WTC11 (cell line): ENCODE data around the gene AGBL5. TPM values are rescaled to one million over a fixed set of nuclear protein-coding genes. Genes with fewer than 3 reads are reported as not detected.

Experiments used
- ATAC-seq: fragments of 200-7000 bp; cut with Tn5 transposase; 2 replicates; pipeline ENCODE4 v1.10.0; 2021; ENCODE audit warnings: mild to moderate bottlenecking, moderate library complexity
- CTCF ChIA-PET: fragments of 300-600 bp; sonication (Branson Sonifier 250); formaldehyde crosslinking; loops from one replicate; lab custom pipeline; 2021; ENCODE audit warnings: antibody characterized with exemption; lab: Charles Lee
- POLR2A ChIA-PET: fragments of 350-600 bp; sonication (Branson Sonifier 250); formaldehyde crosslinking; loops from one replicate; lab custom pipeline; 2021; ENCODE audit warnings: antibody characterized with exemption; lab: Charles Lee
- DNase-seq: peaks from one replicate; pipeline ENCODE4 v3.0.0; 2021; ENCODE audit warnings: low spot score
- H3K27ac Mint-ChIP-seq: 2 replicates; pipeline ENCODE4 v1.8.0; 2021; ENCODE audit warnings: mixed read lengths
- H3K27me3 Mint-ChIP-seq: 2 replicates; pipeline ENCODE4 v1.8.0; 2021; ENCODE audit warnings: low read depth, mild to moderate bottlenecking, moderate library complexity, mixed read lengths
- H3K36me3 Mint-ChIP-seq: 2 replicates; pipeline ENCODE4 v1.8.0; 2021; ENCODE audit warnings: mixed read lengths
- H3K4me1 Mint-ChIP-seq: 2 replicates; pipeline ENCODE4 v1.8.0; 2022; ENCODE audit warnings: mixed read lengths
- H3K4me3 Mint-ChIP-seq: 2 replicates; pipeline ENCODE4 v1.8.0; 2021; ENCODE audit warnings: mild to moderate bottlenecking, moderate library complexity, mixed read lengths
- H3K9me3 Mint-ChIP-seq: 2 replicates; pipeline ENCODE4 v1.8.0; 2021; ENCODE audit warnings: mixed read lengths
- ATF1 ChIP-seq: sonication (generic); formaldehyde crosslinking; IDR thresholded peaks from 2 replicates; pipeline ENCODE4 v1.8.1; 2023; ENCODE audit warnings: mild to moderate bottlenecking, moderate library complexity, missing genetic modification reagents
- CBFB ChIP-seq: sonication (generic); formaldehyde crosslinking; IDR thresholded peaks from 2 replicates; pipeline ENCODE4 v1.8.1; 2022; ENCODE audit warnings: mild to moderate bottlenecking, low read depth, missing genetic modification reagents
- CDX4 ChIP-seq: fragments of 250-450 bp; sonication (Bioruptor Pico); IDR thresholded peaks from 2 replicates; pipeline ENCODE4 v1.9.0; 2021; ENCODE audit warnings: moderate library complexity, mild to moderate bottlenecking, inconsistent platforms, borderline replicate concordance
- CREM ChIP-seq: sonication (generic); formaldehyde crosslinking; IDR thresholded peaks from 2 replicates; pipeline ENCODE4 v1.8.1; 2022; ENCODE audit warnings: mild to moderate bottlenecking, missing genetic modification reagents, moderate library complexity
- ELF4 ChIP-seq: sonication (generic); formaldehyde crosslinking; IDR thresholded peaks from 2 replicates; pipeline ENCODE4 v1.8.1; 2022; ENCODE audit warnings: low read depth, mild to moderate bottlenecking, moderate library complexity, missing genetic modification reagents
- GABPB1 ChIP-seq: sonication (generic); formaldehyde crosslinking; IDR thresholded peaks from 2 replicates; pipeline ENCODE4 v1.8.1; 2023; ENCODE audit warnings: mild to moderate bottlenecking, missing genetic modification reagents
- HMGXB4 ChIP-seq: sonication (generic); formaldehyde crosslinking; IDR thresholded peaks from 2 replicates; pipeline ENCODE4 v1.8.1; 2023; ENCODE audit warnings: mild to moderate bottlenecking, moderate library complexity, missing genetic modification reagents
- IRF2 ChIP-seq: sonication (generic); formaldehyde crosslinking; IDR thresholded peaks from 2 replicates; pipeline ENCODE4 v1.8.0; 2022; ENCODE audit warnings: low read depth, missing genetic modification reagents, borderline replicate concordance
- JUN ChIP-seq: sonication (generic); formaldehyde crosslinking; IDR thresholded peaks from 2 replicates; pipeline ENCODE4 v1.8.0; 2023; ENCODE audit warnings: mild to moderate bottlenecking, missing genetic modification reagents
- NR2C2 ChIP-seq: sonication (generic); formaldehyde crosslinking; IDR thresholded peaks from 2 replicates; pipeline ENCODE4 v1.8.0; 2022; ENCODE audit warnings: mild to moderate bottlenecking, missing genetic modification reagents
- RELA ChIP-seq: sonication (generic); formaldehyde crosslinking; IDR thresholded peaks from 2 replicates; pipeline ENCODE4 v1.8.1; 2022; ENCODE audit warnings: missing genetic modification reagents, mild to moderate bottlenecking, borderline replicate concordance
- RORB ChIP-seq: fragments of 250-450 bp; sonication (Bioruptor Pico); IDR thresholded peaks from 2 replicates; pipeline ENCODE4 v1.9.0; 2021; ENCODE audit warnings: mild to moderate bottlenecking
- ZBTB21 ChIP-seq: sonication (generic); formaldehyde crosslinking; IDR thresholded peaks from 2 replicates; pipeline ENCODE4 v1.8.1; 2023; ENCODE audit warnings: mild to moderate bottlenecking, missing genetic modification reagents, borderline replicate concordance
- ZNF121 ChIP-seq: sonication (generic); formaldehyde crosslinking; IDR thresholded peaks from 2 replicates; pipeline ENCODE4 v1.8.0; 2023; ENCODE audit warnings: missing genetic modification reagents
- ZNF317 ChIP-seq: sonication (generic); formaldehyde crosslinking; IDR thresholded peaks from 2 replicates; pipeline ENCODE4 v1.8.1; 2023; ENCODE audit warnings: low read depth, mild to moderate bottlenecking, moderate library complexity, missing genetic modification reagents, borderline replicate concordance
- ZNF396 ChIP-seq: fragments of 250-450 bp; sonication (Bioruptor Pico); IDR thresholded peaks from 2 replicates; pipeline ENCODE4 v1.8.0; 2021; ENCODE audit warnings: mild to moderate bottlenecking, moderate library complexity, borderline replicate concordance
- ZNF416 ChIP-seq: fragments of 250-450 bp; sonication (Bioruptor Pico); IDR thresholded peaks from 2 replicates; pipeline ENCODE4 v1.9.0; 2021; ENCODE audit warnings: mild to moderate bottlenecking, inconsistent platforms
- total RNA-seq: library from RNA; stranded (reverse); gene quantifications from 3 replicates; pipeline ENCODE4 v1.2.3, GENCODE V29; 2021
- TF ChIP-seq, protein P1 (sequence below): fragments of 250-450 bp; sonication (Bioruptor Pico); IDR thresholded peaks from 2 replicates; pipeline ENCODE4 v1.9.0; 2021; ENCODE audit warnings: mild to moderate bottlenecking, borderline replicate concordance
- TF ChIP-seq, protein P2 (sequence below): sonication (generic); formaldehyde crosslinking; IDR thresholded peaks from 2 replicates; pipeline ENCODE4 v1.8.1; 2022; ENCODE audit warnings: low read depth, mild to moderate bottlenecking, moderate library complexity, missing genetic modification reagents, borderline replicate concordance
- TF ChIP-seq, protein P3 (sequence below): sonication (generic); formaldehyde crosslinking; IDR thresholded peaks from 2 replicates; pipeline ENCODE4 v1.8.1; 2022; ENCODE audit warnings: mild to moderate bottlenecking, moderate library complexity, missing genetic modification reagents
- TF ChIP-seq, protein P4 (sequence below): sonication (generic); formaldehyde crosslinking; conservative IDR thresholded peaks from 2 replicates; pipeline ENCODE4 v1.8.1; 2023; ENCODE audit warnings: mild to moderate bottlenecking, low read depth, missing genetic modification reagents, moderate library complexity

AGBL5 gene
- total RNA-seq, 1 experiment from 2014 or later: 43.0 TPM

DNA sequence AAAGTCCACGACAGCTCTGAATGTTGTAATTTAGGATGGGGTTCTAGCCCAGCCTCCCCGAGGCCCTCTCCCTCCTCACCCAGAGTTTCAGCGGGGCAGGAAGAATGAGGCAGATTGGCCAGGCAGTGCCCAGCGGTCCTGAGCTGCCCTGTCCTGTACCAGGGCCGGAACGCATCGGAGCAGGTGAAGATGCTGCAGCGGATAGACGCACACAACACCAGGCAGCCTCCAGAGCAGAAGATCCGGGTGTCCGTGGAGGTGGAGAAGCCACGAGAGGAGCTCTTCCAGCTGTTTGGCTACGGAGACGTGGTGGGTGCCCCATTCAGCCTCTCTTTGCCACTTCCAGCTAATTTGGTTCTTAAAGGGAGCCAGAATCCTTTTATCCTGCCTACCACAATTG lies 45.9 kb downstream of the AGBL5 start (continued):
- TF ChIP-seq, protein P1, sequence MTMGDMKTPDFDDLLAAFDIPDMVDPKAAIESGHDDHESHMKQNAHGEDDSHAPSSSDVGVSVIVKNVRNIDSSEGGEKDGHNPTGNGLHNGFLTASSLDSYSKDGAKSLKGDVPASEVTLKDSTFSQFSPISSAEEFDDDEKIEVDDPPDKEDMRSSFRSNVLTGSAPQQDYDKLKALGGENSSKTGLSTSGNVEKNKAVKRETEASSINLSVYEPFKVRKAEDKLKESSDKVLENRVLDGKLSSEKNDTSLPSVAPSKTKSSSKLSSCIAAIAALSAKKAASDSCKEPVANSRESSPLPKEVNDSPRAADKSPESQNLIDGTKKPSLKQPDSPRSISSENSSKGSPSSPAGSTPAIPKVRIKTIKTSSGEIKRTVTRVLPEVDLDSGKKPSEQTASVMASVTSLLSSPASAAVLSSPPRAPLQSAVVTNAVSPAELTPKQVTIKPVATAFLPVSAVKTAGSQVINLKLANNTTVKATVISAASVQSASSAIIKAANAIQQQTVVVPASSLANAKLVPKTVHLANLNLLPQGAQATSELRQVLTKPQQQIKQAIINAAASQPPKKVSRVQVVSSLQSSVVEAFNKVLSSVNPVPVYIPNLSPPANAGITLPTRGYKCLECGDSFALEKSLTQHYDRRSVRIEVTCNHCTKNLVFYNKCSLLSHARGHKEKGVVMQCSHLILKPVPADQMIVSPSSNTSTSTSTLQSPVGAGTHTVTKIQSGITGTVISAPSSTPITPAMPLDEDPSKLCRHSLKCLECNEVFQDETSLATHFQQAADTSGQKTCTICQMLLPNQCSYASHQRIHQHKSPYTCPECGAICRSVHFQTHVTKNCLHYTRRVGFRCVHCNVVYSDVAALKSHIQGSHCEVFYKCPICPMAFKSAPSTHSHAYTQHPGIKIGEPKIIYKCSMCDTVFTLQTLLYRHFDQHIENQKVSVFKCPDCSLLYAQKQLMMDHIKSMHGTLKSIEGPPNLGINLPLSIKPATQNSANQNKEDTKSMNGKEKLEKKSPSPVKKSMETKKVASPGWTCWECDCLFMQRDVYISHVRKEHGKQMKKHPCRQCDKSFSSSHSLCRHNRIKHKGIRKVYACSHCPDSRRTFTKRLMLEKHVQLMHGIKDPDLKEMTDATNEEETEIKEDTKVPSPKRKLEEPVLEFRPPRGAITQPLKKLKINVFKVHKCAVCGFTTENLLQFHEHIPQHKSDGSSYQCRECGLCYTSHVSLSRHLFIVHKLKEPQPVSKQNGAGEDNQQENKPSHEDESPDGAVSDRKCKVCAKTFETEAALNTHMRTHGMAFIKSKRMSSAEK (CRISPR knock-in tag): no peak
- TF ChIP-seq, protein P2, sequence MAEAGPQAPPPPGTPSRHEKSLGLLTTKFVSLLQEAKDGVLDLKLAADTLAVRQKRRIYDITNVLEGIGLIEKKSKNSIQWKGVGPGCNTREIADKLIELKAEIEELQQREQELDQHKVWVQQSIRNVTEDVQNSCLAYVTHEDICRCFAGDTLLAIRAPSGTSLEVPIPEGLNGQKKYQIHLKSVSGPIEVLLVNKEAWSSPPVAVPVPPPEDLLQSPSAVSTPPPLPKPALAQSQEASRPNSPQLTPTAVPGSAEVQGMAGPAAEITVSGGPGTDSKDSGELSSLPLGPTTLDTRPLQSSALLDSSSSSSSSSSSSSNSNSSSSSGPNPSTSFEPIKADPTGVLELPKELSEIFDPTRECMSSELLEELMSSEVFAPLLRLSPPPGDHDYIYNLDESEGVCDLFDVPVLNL: no peak
- TF ChIP-seq GABPB1 (CRISPR knock-in tag): no peak
- no peak for TF ChIP-seq ATF1 (CRISPR knock-in tag)

GRCh38 chr2:27099334-27099955 lies 48.0 kb downstream of the AGBL5 start:
- H3K4me3 Mint-ChIP-seq: no peak overlapping the region
- peaks cover 6% of the 10 kb centered on the region for H3K4me1 Mint-ChIP-seq
- POLR2A ChIA-PET: no interaction called here
- ATAC-seq: no peak
- DNase-seq: no peak
- CTCF ChIA-PET: interaction anchor here (0.9 to 3.9 kb wide), 8 partner anchors 12 to 203 kb away, joined by 3 to 39 read pairs (median 12); partner anchors contain the start of genes ABHD1, KHK, PREB and TRIM54
- no peak overlapping the region for H3K27ac Mint-ChIP-seq
- no peaks in the 10 kb centered on the region for H3K27me3 Mint-ChIP-seq
- no peaks in the 10 kb centered on the region for H3K9me3 Mint-ChIP-seq
- H3K36me3 Mint-ChIP-seq: no peaks in the 10 kb centered on the region
- no peak for TF ChIP-seq JUN (CRISPR knock-in tag)
- no peak for TF ChIP-seq RORB
- no peak for TF ChIP-seq ZNF396
- no peak for TF ChIP-seq CBFB (CRISPR knock-in tag)
- TF ChIP-seq ZNF317: no peak
- no peak for TF ChIP-seq IRF2 (CRISPR knock-in tag)
- TF ChIP-seq HMGXB4 (CRISPR knock-in tag): no peak

DNA sequence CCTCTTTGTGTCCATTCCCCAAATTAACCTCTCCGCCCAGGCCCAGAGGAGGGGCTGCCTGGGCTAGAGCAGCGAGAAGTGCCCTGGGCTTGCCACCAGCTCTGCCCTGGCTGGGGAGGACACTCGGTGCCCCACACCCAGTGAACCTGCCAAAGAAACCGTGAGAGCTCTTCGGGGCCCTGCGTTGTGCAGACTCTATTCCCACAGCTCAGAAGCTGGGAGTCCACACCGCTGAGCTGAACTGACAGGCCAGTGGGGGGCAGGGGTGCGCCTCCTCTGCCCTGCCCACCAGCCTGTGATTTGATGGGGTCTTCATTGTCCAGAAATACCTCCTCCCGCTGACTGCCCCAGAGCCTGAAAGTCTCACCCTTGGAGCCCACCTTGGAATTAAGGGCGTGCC lies 48.6 kb downstream of the AGBL5 start:
- Mint-ChIP-seq H3K4me1 (peaks cover 6% of the 10 kb centered on the region), H3K27me3 (0 out of 2 replicates have a peak, but pooled peaks cover 2% of the 10 kb centered on the region), H3K4me3 (no peak overlapping the region), H3K9me3 (no peaks in the 10 kb centered on the region), H3K36me3 (no peaks in the 10 kb centered on the region), H3K27ac (no peak overlapping the region)
- TF ChIP-seq, protein P3, sequence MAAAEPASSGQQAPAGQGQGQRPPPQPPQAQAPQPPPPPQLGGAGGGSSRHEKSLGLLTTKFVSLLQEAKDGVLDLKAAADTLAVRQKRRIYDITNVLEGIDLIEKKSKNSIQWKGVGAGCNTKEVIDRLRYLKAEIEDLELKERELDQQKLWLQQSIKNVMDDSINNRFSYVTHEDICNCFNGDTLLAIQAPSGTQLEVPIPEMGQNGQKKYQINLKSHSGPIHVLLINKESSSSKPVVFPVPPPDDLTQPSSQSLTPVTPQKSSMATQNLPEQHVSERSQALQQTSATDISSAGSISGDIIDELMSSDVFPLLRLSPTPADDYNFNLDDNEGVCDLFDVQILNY (CRISPR knock-in tag): no peak
- TF ChIP-seq NR2C2 (CRISPR knock-in tag): no peak
- TF ChIP-seq ZNF317: no peak
- TF ChIP-seq ZNF121: no peak
- TF ChIP-seq CREM (CRISPR knock-in tag): no peak
- no peak for TF ChIP-seq CDX4 (CRISPR knock-in tag)
- TF ChIP-seq, protein P4, sequence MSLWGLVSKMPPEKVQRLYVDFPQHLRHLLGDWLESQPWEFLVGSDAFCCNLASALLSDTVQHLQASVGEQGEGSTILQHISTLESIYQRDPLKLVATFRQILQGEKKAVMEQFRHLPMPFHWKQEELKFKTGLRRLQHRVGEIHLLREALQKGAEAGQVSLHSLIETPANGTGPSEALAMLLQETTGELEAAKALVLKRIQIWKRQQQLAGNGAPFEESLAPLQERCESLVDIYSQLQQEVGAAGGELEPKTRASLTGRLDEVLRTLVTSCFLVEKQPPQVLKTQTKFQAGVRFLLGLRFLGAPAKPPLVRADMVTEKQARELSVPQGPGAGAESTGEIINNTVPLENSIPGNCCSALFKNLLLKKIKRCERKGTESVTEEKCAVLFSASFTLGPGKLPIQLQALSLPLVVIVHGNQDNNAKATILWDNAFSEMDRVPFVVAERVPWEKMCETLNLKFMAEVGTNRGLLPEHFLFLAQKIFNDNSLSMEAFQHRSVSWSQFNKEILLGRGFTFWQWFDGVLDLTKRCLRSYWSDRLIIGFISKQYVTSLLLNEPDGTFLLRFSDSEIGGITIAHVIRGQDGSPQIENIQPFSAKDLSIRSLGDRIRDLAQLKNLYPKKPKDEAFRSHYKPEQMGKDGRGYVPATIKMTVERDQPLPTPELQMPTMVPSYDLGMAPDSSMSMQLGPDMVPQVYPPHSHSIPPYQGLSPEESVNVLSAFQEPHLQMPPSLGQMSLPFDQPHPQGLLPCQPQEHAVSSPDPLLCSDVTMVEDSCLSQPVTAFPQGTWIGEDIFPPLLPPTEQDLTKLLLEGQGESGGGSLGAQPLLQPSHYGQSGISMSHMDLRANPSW (CRISPR knock-in tag): no peak
- no peak for TF ChIP-seq JUN (CRISPR knock-in tag)
- TF ChIP-seq ZNF416 (CRISPR knock-in tag): no peak
- TF ChIP-seq ELF4 (CRISPR knock-in tag): no peak
- no peak for TF ChIP-seq RELA (CRISPR knock-in tag)
- TF ChIP-seq ZBTB21: no peak
- DNase-seq (no peak), ATAC-seq (no peak)
- CTCF ChIA-PET: interaction anchor here (1.0 to 3.9 kb wide), 8 partner anchors 12 to 202 kb away, joined by 3 to 39 read pairs (median 12); partner anchors contain the start of genes KHK and PREB
- POLR2A ChIA-PET: no interaction called here
